ENCODE data around the gene PACRG.

PACRG gene

DNA sequence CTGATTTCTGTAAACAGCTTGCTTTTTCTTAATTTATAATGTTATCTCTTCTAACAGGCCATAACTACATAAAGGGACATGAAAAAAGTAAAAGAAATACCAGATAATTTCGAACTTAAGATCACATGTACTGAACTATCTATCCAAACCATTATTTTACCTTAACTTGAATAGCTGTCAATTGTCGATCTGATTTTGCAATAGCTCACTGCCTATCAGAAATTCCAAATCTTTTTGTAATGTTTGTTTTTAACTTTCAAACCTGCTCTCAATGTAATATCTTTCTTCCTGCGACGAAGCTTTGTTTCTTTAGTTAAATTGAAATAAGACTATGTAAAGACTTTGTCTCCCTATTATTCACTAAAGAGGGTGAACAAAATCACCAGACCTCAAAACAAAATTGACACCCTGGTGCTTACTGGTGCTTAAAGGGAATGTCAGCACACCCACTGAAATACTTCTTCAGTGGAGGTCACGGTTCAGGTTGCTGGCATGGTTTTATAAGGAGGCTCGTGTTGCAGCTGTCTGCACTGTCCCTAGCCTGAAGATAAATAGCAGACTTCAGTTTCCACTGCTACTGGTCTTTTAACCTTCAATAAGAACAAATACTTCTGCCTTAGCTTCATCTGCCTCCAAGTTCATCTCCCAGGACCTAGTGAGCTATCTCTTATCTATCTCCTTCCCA is 569.2 kb downstream of the PACRG start:
- Histone ChIP-seq H3K4me1 (no peaks in the 10 kb centered on the region), H3K27me3 (no peaks in the 10 kb centered on the region), H3K27ac (no peak overlapping the region), H3K4me2 (no peak overlapping the region), H3K4me3 (no peak overlapping the region), H4K20me1 (no peaks in the 10 kb centered on the region), H3K9ac (no peak overlapping the region), H3K9me3 (no peaks in the 10 kb centered on the region), H3K36me3 (no peaks in the 10 kb centered on the region)
- no peak for TF ChIP-seq Cebpa-rat (IDR thresholded peaks at IDR 0.05)

DNA sequence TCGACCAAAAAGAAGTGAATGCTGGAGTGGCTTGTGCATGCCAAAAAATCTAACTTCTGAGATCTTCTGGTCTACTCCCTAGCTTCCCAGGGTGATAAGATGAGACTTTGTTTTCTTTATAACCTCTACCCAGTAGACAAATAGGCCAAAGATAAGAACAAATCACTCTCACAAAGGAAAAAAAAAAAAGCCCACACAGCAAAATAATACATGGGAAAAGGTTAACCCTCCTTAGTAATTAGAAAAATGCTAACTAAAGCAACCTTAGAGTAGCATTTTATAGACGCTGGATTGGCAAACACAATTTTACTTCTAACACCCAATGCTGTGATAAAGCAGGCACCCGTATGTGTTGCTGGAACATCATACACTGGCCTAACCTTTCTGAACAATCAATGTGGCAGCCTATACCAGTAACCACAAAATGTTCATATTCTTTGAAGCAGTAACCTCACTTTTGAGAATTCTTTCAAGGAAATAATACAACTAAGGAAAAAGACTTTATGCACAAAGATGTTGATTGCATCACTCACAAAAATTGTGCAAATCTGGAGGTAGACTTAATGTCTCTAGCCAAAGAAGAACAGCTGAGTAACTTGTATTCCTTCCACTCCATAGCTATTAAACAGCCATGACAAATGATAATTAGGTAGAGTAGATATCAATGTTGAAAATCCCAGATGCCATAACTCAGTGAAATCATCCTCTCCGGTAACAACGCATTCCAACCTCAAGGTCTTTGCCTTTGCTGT is 570.5 kb downstream of the PACRG start:
- Histone ChIP-seq H3K4me2 (no peak overlapping the region), H3K9ac (no peak overlapping the region), H3K27ac (no peak overlapping the region), H3K27me3 (no peaks in the 10 kb centered on the region), H3K4me3 (no peak overlapping the region), H3K9me3 (no peaks in the 10 kb centered on the region), H4K20me1 (no peaks in the 10 kb centered on the region), H3K4me1 (no peaks in the 10 kb centered on the region), H3K36me3 (no peaks in the 10 kb centered on the region)
- TF ChIP-seq Cebpa-rat (IDR thresholded peaks at IDR 0.05) = no peak

DNA sequence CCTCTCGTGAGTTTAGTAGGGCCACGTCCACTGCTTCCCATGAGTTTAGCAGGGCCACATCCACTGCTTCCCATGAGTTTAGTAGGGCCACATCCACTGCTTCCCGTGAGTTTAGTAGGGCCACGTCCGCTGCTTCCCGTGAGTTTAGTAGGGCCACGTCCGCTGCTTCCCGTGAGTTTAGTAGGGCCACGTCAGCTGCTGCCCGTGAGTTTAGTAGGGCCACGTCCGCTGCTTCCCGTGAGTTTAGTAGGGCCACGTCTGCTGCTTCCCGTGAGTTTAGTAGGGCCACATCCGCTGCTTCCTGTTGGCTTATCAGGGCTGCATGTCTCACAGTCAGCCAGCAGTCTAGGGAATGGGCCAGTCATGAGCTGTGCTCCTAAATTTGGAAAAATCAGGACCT is 573.1 kb downstream of the PACRG start:
- Histone ChIP-seq H3K36me3 (no peaks in the 10 kb centered on the region), H3K4me2 (no peak overlapping the region), H4K20me1 (no peaks in the 10 kb centered on the region), H3K27me3 (no peaks in the 10 kb centered on the region), H3K27ac (no peak overlapping the region), H3K9ac (no peak overlapping the region), H3K4me1 (no peaks in the 10 kb centered on the region), H3K9me3 (no peaks in the 10 kb centered on the region), H3K4me3 (no peak overlapping the region)
- no peak for TF ChIP-seq Cebpa-rat (IDR thresholded peaks at IDR 0.05)

DNA sequence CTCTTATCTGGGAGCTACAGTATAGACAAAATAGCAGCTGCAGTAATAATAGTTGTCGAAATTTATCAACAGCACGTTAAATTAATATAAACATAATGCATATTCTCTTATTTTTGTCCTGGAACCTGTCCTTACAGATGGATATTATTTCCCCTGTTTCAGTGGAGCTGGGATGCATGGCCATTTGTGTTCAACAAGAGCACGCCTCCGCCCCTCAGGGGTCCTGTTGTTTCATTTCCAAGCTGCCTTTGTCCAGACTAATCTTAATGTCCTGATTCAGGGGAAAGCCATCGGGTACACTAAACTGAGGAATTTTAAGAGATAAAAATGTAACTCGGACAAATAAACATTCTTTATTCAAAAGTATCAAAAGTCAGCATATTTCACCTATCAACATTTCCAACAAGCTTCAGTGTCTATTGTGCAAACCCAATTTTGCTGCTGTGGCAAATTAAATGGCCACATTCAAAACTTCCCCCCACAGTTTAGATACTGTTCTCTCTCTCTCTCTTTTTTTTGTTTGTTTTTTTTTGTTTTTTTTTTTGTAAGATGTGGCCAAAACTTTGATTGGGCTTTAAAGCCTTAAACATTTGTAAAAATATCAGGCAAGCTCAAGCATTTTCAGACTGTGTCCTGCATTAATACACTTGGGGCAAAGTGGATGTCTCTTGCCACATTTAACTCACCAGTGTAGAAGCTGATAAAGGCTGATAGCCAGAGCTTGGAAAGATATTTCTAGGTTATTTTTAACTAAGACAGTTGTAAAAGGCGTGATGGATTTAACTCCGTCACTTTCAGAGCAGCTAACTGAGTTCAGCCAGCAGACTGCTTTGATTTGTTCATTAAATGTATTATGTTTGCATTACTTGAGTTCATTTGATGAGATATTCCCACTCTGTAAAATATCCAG is 574.2 kb downstream of the PACRG start:
- no peak overlapping the region for H3K4me3 ChIP-seq
- H3K27ac ChIP-seq = no peak overlapping the region
- H3K36me3 ChIP-seq = no peaks in the 10 kb centered on the region
- H3K4me1 ChIP-seq = no peaks in the 10 kb centered on the region
- no peak for TF ChIP-seq Cebpa-rat (IDR thresholded peaks at IDR 0.05)
- H3K9ac ChIP-seq = no peak overlapping the region
- no peaks in the 10 kb centered on the region for H3K9me3 ChIP-seq
- H3K27me3 ChIP-seq = no peaks in the 10 kb centered on the region
- no peak overlapping the region for H3K4me2 ChIP-seq
- H4K20me1 ChIP-seq = no peaks in the 10 kb centered on the region

DNA sequence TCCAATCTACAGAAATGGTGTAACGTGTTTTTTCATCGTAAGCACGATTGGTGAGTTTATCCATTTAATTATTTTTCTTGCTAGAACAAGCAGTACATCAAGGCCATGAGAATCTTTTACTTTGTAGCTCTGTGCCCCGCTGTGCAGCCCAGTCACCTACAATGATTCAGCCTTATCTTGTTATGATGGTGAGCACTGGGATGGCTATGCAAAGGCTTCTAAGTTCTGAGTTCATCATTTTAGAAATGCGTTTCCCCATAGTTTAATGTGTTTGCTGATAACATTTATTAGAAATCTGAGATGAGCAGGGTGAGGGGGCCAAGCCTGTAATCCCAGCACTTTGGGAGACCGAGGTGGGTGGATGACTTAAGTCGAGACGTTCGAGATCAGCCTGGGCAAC is 575.0 kb downstream of the PACRG start:
- Histone ChIP-seq H3K4me3 (no peak overlapping the region), H3K36me3 (no peaks in the 10 kb centered on the region), H3K9ac (no peak overlapping the region), H3K27me3 (no peaks in the 10 kb centered on the region), H3K9me3 (no peaks in the 10 kb centered on the region), H3K27ac (no peak overlapping the region), H3K4me2 (no peak overlapping the region), H4K20me1 (no peaks in the 10 kb centered on the region), H3K4me1 (no peaks in the 10 kb centered on the region)
- no peak for TF ChIP-seq Cebpa-rat (IDR thresholded peaks at IDR 0.05)

DNA sequence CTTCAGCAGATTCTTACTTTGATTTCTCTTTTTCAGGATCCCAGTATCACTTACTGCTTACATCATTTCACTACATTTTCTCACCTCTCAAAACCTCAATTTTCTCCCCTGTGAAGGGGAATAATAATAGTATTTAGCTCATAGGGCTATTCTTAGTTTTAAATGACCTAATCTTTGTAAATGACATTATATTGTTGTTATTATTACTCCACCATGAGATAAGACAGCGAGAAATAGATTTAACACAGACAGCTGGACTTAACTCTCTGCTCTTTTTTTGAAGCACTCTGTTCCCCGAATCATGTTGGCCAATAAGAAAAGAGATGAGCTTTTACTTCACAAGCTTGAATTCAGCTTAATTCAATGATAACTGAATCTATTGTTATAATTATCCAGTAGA is 578.2 kb downstream of the PACRG start:
- no peaks in the 10 kb centered on the region for H3K36me3 ChIP-seq

DNA sequence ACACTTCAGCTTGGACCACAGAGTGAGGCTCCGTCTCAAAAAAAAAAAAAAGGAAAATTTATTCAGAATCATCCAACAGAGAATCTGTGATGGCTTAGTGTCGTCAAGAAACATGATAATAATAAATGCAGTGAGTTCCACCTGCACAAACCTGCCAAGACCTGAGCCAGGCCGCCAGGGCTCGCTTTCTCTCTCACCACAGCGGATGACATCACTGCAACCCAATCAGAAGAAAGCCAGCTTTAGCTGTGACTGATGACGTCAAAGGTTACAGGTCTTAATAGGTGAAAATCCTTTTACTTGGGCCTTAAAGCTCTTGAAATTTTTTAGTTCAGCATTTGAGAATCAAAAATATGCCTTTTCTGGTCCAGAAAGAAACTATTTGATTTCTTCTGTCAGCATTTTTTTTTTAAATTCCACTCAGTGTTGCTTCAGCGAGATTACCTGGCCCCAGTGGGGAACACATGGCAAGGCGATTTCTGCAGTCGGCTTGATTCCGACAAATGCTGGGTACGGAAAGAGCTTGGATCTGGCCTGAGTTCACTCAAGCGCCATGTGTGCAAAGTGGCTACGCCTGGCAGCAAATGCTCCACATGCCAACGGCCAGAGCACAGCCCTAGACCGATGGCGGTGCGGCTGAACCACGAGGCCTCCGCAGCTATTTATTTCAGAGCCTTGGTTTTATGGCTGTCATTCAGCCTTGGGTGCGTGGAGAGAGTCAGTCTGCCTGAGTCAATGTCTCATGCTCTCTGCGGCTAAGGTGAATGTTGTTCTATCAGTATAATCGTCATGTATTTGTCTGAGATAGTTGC is 581.1 kb downstream of the PACRG start:
- no peak overlapping the region for H3K27ac ChIP-seq
- no peak overlapping the region for H3K4me3 ChIP-seq
- H3K4me2 ChIP-seq = no peak overlapping the region

More for the DNA sequence above, 578.2 kb downstream of the PACRG start:
- Histone ChIP-seq H3K9me3 (no peaks in the 10 kb centered on the region), H4K20me1 (no peaks in the 10 kb centered on the region), H3K4me2 (no peak overlapping the region), H3K4me1 (no peaks in the 10 kb centered on the region), H3K27ac (no peak overlapping the region), H3K4me3 (no peak overlapping the region), H3K9ac (no peak overlapping the region), H3K27me3 (no peaks in the 10 kb centered on the region)
- TF ChIP-seq Cebpa-rat (IDR thresholded peaks at IDR 0.05) = no peak

DNA sequence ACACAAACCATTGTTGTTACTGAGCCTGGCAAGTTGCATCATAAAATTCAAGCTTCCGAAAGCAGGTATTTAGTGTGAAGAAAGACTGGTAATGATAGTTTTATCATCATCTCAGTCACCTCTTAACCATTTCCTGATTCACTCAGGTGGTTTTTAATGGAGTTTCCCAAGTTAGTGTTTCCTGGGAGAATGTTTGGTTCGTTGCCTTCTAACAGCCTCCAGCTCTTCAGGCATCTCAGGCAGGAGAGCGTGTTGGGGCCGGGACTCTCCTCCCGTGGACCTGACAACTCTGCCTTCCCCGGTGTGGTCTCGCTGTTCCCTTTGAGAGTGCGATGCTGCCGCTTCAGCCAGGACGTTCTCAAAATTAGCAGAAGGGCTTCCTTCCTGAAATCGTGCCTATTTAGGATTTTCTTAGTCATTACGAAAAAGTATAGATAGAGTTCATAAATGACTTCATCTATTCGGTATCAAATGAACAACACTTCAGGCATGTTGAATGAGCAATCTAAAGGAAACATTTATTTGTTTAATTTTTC is 581.8 kb downstream of the PACRG start:
- no peaks in the 10 kb centered on the region for H3K27me3 ChIP-seq
- no peak overlapping the region for H3K4me3 ChIP-seq
- no peaks in the 10 kb centered on the region for H3K9me3 ChIP-seq
- H3K4me2 ChIP-seq = no peak overlapping the region
- no peaks in the 10 kb centered on the region for H3K4me1 ChIP-seq
- H3K27ac ChIP-seq = no peak overlapping the region
- no peaks in the 10 kb centered on the region for H4K20me1 ChIP-seq
- no peak for TF ChIP-seq Cebpa-rat (IDR thresholded peaks at IDR 0.05)
- no peaks in the 10 kb centered on the region for H3K36me3 ChIP-seq
- no peak overlapping the region for H3K9ac ChIP-seq

More for the DNA sequence above, 581.1 kb downstream of the PACRG start:
- TF ChIP-seq Cebpa-rat (IDR thresholded peaks at IDR 0.05) = no peak
- Histone ChIP-seq H3K9ac (no peak overlapping the region), H3K27me3 (no peaks in the 10 kb centered on the region), H3K4me1 (no peaks in the 10 kb centered on the region), H3K9me3 (no peaks in the 10 kb centered on the region), H3K36me3 (no peaks in the 10 kb centered on the region), H4K20me1 (no peaks in the 10 kb centered on the region)

Data from BLaER1 (cell line).